Mucosa of rectum (tissue), 2 donors: Measurements from ENCODE around the gene WDFY2.

Experiments
- H3K27ac ChIP-seq, 2 donors: one replicate each; pipeline ENCODE4 v1.7.0; 2013; ENCODE audit warnings: inconsistent platforms in 2 of 2, low read depth in 2 of 2, low read length in 2 of 2
- H3K27me3 ChIP-seq, 2 donors: one replicate each; pipeline ENCODE4 v1.7.0; 2013; ENCODE audit warnings: low read length in 2 of 2; ENCODE audit not compliant: control insufficient read depth in 2 of 2, insufficient read depth in 2 of 2
- H3K36me3 ChIP-seq, 2 donors: one replicate each; pipeline ENCODE4 v1.7.0; 2013; ENCODE audit warnings: low read length in 2 of 2; ENCODE audit not compliant: control insufficient read depth in 2 of 2, insufficient read depth in 2 of 2
- H3K4me1 ChIP-seq, 2 donors: one replicate each; pipeline ENCODE4 v1.7.0; 2013; ENCODE audit warnings: low read length in 2 of 2, mild to moderate bottlenecking in 1 of 2; ENCODE audit not compliant: control insufficient read depth in 2 of 2, insufficient read depth in 2 of 2
- H3K4me3 ChIP-seq, 2 donors: one replicate each; pipeline ENCODE4 v1.7.0; 2013; ENCODE audit warnings: low read length in 2 of 2
- H3K9ac ChIP-seq, 2 donors: one replicate each; pipeline ENCODE4 v1.7.0; 2013; ENCODE audit warnings: low read length in 2 of 2, low read depth in 1 of 2, mild to moderate bottlenecking in 1 of 2
- H3K9me3 ChIP-seq, 2 donors: one replicate each; pipeline ENCODE4 v1.7.0; 2013; ENCODE audit warnings: low read length in 2 of 2; ENCODE audit not compliant: control insufficient read depth in 2 of 2
- donor health status: healthy.
- donor health status: Normal muscosa, but diverticular disease.

Gene WDFY2

DNA sequence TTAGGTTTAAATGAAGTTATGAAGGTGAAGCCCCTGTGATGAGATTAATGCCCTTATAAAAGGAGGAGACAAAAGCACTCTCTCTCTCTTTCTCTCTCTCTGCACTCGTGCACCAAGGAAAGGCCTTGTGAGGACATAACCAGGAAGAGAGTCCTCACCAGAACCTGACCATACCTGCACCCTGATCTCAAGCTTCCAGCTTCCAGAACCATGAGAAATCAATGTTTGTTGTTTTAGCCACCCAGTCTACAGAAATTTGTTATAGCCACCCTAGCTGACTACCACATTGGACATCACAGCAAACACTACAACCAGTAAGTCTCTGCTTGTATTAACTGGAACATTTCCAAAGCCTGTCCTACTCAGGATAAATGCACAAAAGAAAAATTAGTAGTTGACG is 34.7 kb upstream of the WDFY2 start:
- no peaks in the 10 kb centered on the region for H3K4me1 ChIP-seq
- H3K4me3 ChIP-seq, result no peak overlapping the region
- no peak overlapping the region for H3K27ac ChIP-seq
- no peak overlapping the region for H3K9ac ChIP-seq
- H3K27me3 ChIP-seq, result no peaks in the 10 kb centered on the region
- H3K36me3 ChIP-seq, result no peaks in the 10 kb centered on the region
- no peaks in the 10 kb centered on the region for H3K9me3 ChIP-seq

DNA sequence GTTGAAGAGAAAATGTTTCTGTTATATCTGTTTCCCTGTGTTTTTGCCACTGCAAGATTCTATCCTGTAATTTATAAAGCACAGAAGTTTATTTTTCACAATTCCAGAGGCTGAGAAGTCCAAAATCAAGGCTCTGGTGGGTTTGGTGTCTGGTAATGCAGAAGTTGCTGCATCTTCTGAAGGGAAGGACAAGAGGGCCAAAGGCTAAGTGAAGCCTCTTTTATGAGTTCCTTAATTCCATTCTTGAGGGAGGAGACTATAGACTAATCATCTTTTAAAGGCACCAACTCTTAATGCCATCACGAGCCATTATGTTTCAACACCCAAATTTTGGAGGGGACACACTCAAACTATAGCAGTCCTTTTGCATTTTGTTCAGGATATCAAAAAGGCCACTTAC is 34.1 kb upstream of the WDFY2 start:
- H3K27ac ChIP-seq, result no peak overlapping the region
- H3K9ac ChIP-seq, result no peak overlapping the region
- H3K4me1 ChIP-seq, result no peaks in the 10 kb centered on the region
- H3K27me3 ChIP-seq, result no peaks in the 10 kb centered on the region
- H3K36me3 ChIP-seq, result no peaks in the 10 kb centered on the region
- no peaks in the 10 kb centered on the region for H3K9me3 ChIP-seq
- H3K4me3 ChIP-seq, result no peak overlapping the region

DNA sequence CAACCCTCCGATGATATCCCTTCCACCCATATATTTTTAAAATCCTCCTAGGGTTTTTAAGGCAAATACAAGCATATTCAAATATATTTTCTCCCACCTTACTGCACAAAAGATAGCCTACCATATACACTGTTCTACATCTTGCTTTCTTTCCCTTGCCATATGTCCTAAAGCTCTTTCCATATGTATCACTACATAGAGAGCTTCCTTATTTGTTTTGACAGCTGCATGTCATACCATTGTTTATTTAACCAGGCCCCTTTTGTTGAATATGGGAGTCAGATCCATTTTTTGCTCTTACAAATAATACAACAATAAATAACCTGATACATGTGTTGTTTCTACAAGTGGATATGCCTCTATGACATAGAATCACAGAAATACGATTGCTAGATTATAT is 32.8 kb upstream of the WDFY2 start:
- no peak overlapping the region for H3K9ac ChIP-seq
- no peaks in the 10 kb centered on the region for H3K4me1 ChIP-seq
- no peaks in the 10 kb centered on the region for H3K36me3 ChIP-seq
- H3K27me3 ChIP-seq, result no peaks in the 10 kb centered on the region
- no peak overlapping the region for H3K4me3 ChIP-seq
- H3K27ac ChIP-seq, result no peak overlapping the region
- H3K9me3 ChIP-seq, result no peaks in the 10 kb centered on the region

DNA sequence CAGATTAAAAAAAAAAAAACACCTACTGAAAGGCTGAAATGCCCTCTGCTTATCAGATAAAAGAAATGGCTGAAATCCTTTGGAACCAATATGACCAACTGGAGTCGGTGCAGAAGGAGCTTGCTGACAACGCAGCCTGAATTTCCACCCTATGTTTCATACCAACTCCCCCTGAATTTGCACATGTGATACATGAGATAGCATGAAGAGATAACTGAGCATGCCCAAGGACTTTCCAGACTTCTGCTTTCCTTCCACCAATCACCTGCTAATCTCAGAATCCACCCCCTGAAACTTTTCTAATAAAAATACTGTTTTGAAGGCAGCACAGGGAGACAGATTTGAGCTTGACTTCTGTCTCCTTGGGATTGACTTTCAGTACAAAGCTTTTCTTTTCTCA is 32.2 kb upstream of the WDFY2 start:
- Histone ChIP-seq H3K4me3 (no peak overlapping the region), H3K4me1 (no peaks in the 10 kb centered on the region)

DNA sequence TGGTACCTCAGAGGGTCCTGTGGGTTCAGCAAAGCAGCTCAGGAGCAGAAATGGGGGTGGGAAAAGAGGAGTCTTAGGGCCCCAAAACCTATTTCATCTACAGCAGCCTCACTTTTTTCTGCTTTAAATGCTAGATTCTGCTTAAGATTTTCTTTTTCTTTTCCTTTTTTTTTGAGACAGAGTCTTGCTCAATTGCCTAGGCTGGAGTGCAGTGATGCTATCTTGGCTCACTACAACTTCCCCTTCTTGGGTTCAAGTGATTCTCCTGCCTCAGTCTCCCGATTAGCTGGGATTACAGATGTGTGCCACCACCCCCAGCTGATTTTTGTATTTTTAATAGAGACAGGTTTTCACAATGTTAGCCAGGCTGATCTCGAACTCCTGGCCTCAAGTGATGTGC is 30.7 kb upstream of the WDFY2 start:
- H3K4me1 ChIP-seq, result no peaks in the 10 kb centered on the region
- H3K27ac ChIP-seq, result no peak overlapping the region
- no peaks in the 10 kb centered on the region for H3K27me3 ChIP-seq
- H3K9ac ChIP-seq, result no peak overlapping the region
- H3K4me3 ChIP-seq, result no peak overlapping the region
- H3K36me3 ChIP-seq, result no peaks in the 10 kb centered on the region
- H3K9me3 ChIP-seq, result no peaks in the 10 kb centered on the region

More for the DNA sequence above, 32.2 kb upstream of the WDFY2 start:
- no peak overlapping the region for H3K9ac ChIP-seq
- no peaks in the 10 kb centered on the region for H3K27me3 ChIP-seq
- H3K36me3 ChIP-seq, result no peaks in the 10 kb centered on the region
- no peak overlapping the region for H3K27ac ChIP-seq
- no peaks in the 10 kb centered on the region for H3K9me3 ChIP-seq

DNA sequence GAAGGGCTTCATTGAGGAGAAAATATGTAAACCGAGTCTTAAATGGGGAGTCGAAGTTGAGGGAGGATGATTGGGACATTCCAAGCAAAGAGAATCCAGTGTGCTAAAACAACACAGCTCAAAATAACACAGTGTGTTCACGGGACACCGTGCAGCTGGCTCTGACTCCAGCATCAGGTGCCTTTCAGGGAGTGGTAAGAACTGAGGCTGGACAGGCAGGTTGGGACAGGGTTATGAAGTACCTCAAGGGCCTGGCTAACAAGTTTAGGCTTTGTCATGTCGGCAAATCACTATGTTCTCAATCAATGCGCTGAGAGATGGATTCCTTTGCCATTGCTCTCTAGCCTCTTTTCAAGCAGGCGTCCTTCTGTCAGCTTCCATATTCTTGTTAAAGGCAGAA is 27.5 kb upstream of the WDFY2 start:
- Histone ChIP-seq H3K9me3 (no peaks in the 10 kb centered on the region), H3K36me3 (no peaks in the 10 kb centered on the region), H3K27me3 (no peaks in the 10 kb centered on the region), H3K4me3 (no peak overlapping the region), H3K4me1 (no peaks in the 10 kb centered on the region), H3K9ac (no peak overlapping the region), H3K27ac (no peak overlapping the region)

DNA sequence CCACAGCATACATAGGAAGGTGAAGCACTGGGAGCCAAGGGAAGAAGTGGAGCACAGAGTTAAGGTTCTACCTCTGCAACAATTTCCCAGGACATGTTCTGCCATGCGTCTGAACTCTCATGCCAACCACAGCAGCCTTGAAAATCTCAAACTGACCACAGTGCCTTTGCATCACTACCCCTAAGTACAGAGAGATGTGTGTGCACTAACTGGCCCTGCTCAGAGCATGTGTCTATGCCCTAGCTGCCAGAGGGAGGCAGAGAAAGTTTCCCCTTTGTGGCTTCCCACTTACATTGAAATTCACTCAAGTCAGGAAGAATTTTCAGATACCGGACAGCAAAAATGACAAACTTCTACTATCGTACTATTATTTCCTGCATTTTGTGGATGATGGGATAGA is 26.8 kb upstream of the WDFY2 start:
- H3K4me1 ChIP-seq, result no peaks in the 10 kb centered on the region
- H3K27ac ChIP-seq, result no peak overlapping the region
- no peaks in the 10 kb centered on the region for H3K36me3 ChIP-seq
- no peaks in the 10 kb centered on the region for H3K9me3 ChIP-seq
- no peak overlapping the region for H3K4me3 ChIP-seq
- H3K9ac ChIP-seq, result no peak overlapping the region
- H3K27me3 ChIP-seq, result no peaks in the 10 kb centered on the region

DNA sequence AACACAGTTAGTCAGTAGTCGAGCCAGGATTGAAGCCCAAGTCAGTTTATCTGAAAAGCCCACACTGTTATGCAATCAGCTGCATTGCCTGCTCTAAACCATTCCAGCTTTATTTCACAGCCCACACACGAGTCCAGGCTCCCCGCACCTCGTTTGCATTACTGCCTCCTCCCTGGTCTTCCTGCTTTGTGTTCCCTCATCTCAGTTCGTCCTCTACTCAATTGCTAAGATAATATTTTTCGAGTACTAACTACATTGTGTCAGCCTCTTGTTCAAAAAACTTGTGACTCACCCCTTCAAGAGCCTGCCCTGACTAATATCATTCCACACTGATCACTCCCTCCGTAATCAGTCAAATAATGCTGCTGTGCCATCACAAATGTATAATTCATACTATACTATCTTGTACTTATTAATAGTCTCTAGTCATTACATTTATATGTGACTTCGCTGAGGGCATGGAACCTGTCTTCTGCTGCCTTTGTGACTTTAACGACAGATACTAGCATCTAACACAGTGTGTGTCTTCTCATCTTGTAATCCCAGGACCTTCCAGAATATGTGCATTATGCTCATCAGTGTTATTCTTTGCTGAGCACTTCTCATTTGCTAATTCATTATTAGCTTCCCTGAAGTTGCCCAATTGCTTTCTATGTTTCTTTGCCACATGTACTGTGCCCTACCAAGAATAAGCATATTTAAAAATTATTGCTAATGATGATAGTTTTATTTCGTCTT is 26.2 kb upstream of the WDFY2 start:
- Histone ChIP-seq H3K9ac (no peak overlapping the region), H3K27ac (no peak overlapping the region), H3K36me3 (no peaks in the 10 kb centered on the region), H3K9me3 (no peaks in the 10 kb centered on the region), H3K27me3 (no peaks in the 10 kb centered on the region), H3K4me1 (no peaks in the 10 kb centered on the region), H3K4me3 (no peak overlapping the region)

DNA sequence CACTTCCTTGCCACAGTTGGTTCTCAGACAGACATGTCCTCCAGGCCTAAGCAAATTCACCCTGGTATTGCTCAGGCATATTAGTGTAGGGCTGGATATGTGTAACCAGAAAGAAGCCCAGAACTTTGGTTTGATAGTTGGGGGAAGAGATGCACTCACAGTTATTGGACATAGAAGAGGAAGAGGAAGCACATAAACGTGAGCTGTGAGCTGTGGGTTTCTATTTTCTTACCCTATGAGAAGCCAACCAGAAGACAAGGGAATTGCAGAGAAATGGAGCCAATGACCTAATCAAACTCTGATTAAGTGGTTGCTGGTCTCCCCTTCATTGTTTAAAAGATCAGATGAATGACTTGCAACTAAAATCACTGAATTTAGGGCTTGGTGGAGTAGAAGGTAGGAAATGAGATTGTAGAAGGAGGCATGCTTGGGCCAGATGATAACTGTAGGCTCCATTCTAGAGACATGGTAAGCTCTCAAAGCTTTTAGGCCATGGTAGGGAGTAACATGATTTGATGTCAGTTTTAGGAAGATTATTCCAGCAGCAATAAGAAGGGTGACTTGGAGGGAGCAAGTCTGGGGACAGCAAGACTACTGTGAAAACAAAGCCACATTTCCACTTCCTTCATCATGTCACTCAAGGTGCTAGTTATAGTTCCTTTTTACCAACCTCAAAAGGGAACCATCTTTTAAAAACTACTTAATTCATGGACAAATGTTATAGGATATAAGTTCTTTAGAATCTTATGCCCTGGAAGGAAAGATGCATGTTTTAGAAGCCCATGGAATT is 24.1 kb upstream of the WDFY2 start:
- Histone ChIP-seq H3K9me3 (no peaks in the 10 kb centered on the region), H3K36me3 (no peaks in the 10 kb centered on the region), H3K27me3 (no peaks in the 10 kb centered on the region), H3K4me1 (no peaks in the 10 kb centered on the region), H3K9ac (no peak overlapping the region), H3K27ac (no peak overlapping the region), H3K4me3 (no peak overlapping the region)

DNA sequence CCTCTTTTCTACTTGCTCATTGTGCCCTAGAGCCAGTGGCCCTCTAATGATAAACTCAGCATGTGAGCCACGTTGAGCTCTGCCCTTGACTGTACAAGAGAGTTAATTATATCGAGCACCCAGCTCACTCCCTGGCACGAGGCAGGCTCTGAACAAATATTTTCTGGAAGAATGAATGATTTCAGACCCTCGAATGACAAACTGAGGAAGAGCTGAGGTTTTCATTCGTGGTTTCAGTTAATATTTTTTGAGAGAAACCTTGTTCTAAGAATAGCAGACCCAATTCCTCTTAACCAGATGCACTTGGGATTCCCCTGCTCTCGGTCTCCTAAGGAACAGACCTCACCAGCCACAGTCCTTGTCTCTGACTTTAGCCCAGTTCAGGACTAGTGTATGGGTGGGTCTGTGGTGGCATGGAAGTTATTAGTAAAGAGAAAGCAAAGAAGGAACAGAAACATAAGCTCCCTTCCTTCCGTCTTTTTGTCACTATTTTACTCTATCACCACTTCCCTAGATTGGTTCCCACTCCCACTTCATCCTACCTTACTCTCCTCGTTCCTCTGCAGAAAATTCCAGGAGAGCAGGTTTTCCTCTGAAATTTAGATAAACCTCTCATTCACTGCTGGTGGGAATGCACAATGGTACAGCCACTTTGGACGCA is 22.1 kb upstream of the WDFY2 start:
- Histone ChIP-seq H3K9ac (no peak overlapping the region), H3K9me3 (no peaks in the 10 kb centered on the region), H3K27ac (no peak overlapping the region), H3K4me3 (no peak overlapping the region), H3K36me3 (no peaks in the 10 kb centered on the region), H3K4me1 (no peaks in the 10 kb centered on the region), H3K27me3 (no peaks in the 10 kb centered on the region)
